ENCODE results near the gene TAAR2.
"Not testable (repeated sequence)": the region's sequence is repeated elsewhere in the genome, so short reads cannot be mapped to it uniquely, and the experiment has no call there.

TAAR2 gene

GRCh38 chr6:132624175-132624574 lies at the start of gene TAAR2:
Gene TAAR2, minus strand, starts transcription at chr6:132624275. Its CDS starts 0 bp downstream, at chr6:132624275.
- DNase-seq = no peak

- no peak for DNase-seq
Observed at GRCh38 chr6:132673376-132674094, 49.5 kb upstream of the TAAR2 start.

- no peak for DNase-seq
Observed at GRCh38 chr6:132671295-132671694, 47.2 kb upstream of the TAAR2 start.

- no peak for DNase-seq
Observed at GRCh38 chr6:132669690-132670291, 45.7 kb upstream of the TAAR2 start.

GRCh38 chr6:132666118-132666517 lies 42.0 kb upstream of the TAAR2 start:
- no peak for DNase-seq

- DNase-seq = no peak
Observed at GRCh38 chr6:132664309-132665034, 40.4 kb upstream of the TAAR2 start.

GRCh38 chr6:132663661-132664060 lies 39.6 kb upstream of the TAAR2 start:
- no peak for DNase-seq

- no peak for DNase-seq
Observed at GRCh38 chr6:132661906-132662305, 37.8 kb upstream of the TAAR2 start.

- no peak for DNase-seq
Observed at GRCh38 chr6:132659082-132659481, 35.0 kb upstream of the TAAR2 start, which contains the start of gene TAAR1. Gene TAAR1, minus strand, starts transcription at chr6:132659182. Its CDS starts 13,179 bp downstream, at chr6:132646003.

GRCh38 chr6:132651062-132651461 lies 27.0 kb upstream of the TAAR2 start:
- DNase-seq = no peak

GRCh38 chr6:132650429-132650828 lies 26.4 kb upstream of the TAAR2 start:
- DNase-seq = no peak

- no peak for DNase-seq
Observed at GRCh38 chr6:132648828-132649227, 24.8 kb upstream of the TAAR2 start.

- DNase-seq = no peak
Observed at GRCh38 chr6:132648356-132648755, 24.3 kb upstream of the TAAR2 start.

GRCh38 chr6:132643547-132643946 lies 19.5 kb upstream of the TAAR2 start:
- no peak for DNase-seq

GRCh38 chr6:132637135-132637534 lies 13.1 kb upstream of the TAAR2 start:
- not testable (repeated sequence) for DNase-seq

GRCh38 chr6:132635906-132636305 lies 11.8 kb upstream of the TAAR2 start:
- not testable (repeated sequence) for DNase-seq

- DNase-seq = not testable (repeated sequence)
Observed at GRCh38 chr6:132635288-132635687, 11.2 kb upstream of the TAAR2 start.

GRCh38 chr6:132634796-132635195 lies 10.7 kb upstream of the TAAR2 start:
- no peak for DNase-seq

- no peak for DNase-seq
Observed at GRCh38 chr6:132633362-132633761, 9.3 kb upstream of the TAAR2 start.

- DNase-seq = no peak
Observed at GRCh38 chr6:132623106-132623845, 799 bp downstream of the TAAR2 start.

GRCh38 chr6:132616677-132617076 lies 7.4 kb downstream of the TAAR2 start:
- no peak for DNase-seq

- DNase-seq = no peak
Observed at GRCh38 chr6:132614554-132614953, 9.5 kb downstream of the TAAR2 start.

GRCh38 chr6:132612449-132613108 lies 11.5 kb downstream of the TAAR2 start:
- DNase-seq = no peak
